ENCODE measurements around the gene PPFIA3.

PPFIA3 gene

DNA sequence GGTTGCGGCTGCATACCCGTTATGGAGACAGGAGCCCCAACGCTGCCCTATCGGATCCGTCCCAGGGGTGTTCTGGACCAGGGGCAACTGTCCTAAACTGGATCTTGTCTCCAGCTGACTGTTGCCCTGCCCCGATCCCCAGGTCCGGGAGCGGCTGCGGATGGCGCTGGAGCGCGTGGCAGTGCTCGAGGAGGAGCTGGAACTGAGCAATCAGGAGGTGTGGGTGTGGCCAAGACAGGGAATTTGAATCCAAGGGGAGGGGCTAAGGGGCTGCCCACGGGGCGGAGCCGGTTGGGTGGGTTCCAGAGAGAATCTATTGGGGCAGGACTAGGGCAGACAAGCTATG, 9.9 kb downstream of the PPFIA3 start:
- Histone ChIP-seq H3K27me3 (ENCODE audit: low read length) (no peaks in the 10 kb centered on the region), H3K27ac (ENCODE audit: low read depth, low read length) (no peak overlapping the region), H3K9me3 (ENCODE audit: insufficient read depth, low read length) (no peaks in the 10 kb centered on the region), H3K9ac (ENCODE audit: low read length) (no peak overlapping the region), H3K9me2 (replicated peaks; ENCODE audit: insufficient read depth, low read length) (no peaks in the 10 kb centered on the region), H3F3A (ENCODE audit: insufficient read depth) (no peaks in the 10 kb centered on the region), H3K4me3 (ENCODE audit: insufficient read depth, low read length, poor library complexity, severe bottlenecking) (no peak overlapping the region), H2AFZ (ENCODE audit: low read depth, low read length, severe bottlenecking) (no peak overlapping the region), H3K36me3 (ENCODE audit: low read length) (no peaks in the 10 kb centered on the region), H3K79me2 (ENCODE audit: insufficient read depth, low read length) (no peaks in the 10 kb centered on the region), H3K4me2 (ENCODE audit: low read depth, low read length, poor library complexity, severe bottlenecking) (no peak overlapping the region), H4K20me1 (ENCODE audit: low read depth, low read length) (no peaks in the 10 kb centered on the region)
- TF ChIP-seq EZH2phosphoT487 (conservative IDR thresholded peaks at IDR 0.05; ENCODE audit: low read length), result no peak
- no peak for TF ChIP-seq CTCF (IDR thresholded peaks at IDR 0.05; ENCODE audit: insufficient read depth, low read length, poor library complexity, severe bottlenecking)

GRCh38 chr19:49130325-49130724, 11.0 kb downstream of the PPFIA3 start:
- Histone ChIP-seq H3K27me3 (ENCODE audit: low read length) (no peaks in the 10 kb centered on the region), H3K9me3 (ENCODE audit: insufficient read depth, low read length) (no peaks in the 10 kb centered on the region), H3K4me3 (ENCODE audit: insufficient read depth, low read length, poor library complexity, severe bottlenecking) (no peak overlapping the region), H3K79me2 (ENCODE audit: insufficient read depth, low read length) (no peaks in the 10 kb centered on the region), H3K27ac (ENCODE audit: low read depth, low read length) (no peak overlapping the region), H3K9me2 (replicated peaks; ENCODE audit: insufficient read depth, low read length) (no peaks in the 10 kb centered on the region), H2AFZ (ENCODE audit: low read depth, low read length, severe bottlenecking) (no peak overlapping the region), H3K4me2 (ENCODE audit: low read depth, low read length, poor library complexity, severe bottlenecking) (no peak overlapping the region), H3K36me3 (ENCODE audit: low read length) (no peaks in the 10 kb centered on the region), H3K9ac (ENCODE audit: low read length) (no peak overlapping the region), H3F3A (ENCODE audit: insufficient read depth) (no peaks in the 10 kb centered on the region), H4K20me1 (ENCODE audit: low read depth, low read length) (no peaks in the 10 kb centered on the region)
- TF ChIP-seq EZH2phosphoT487 (conservative IDR thresholded peaks at IDR 0.05; ENCODE audit: low read length) (no peak), CTCF (IDR thresholded peaks at IDR 0.05; ENCODE audit: insufficient read depth, low read length, poor library complexity, severe bottlenecking) (no peak)

GRCh38 chr19:49132974-49133609, 13.7 kb downstream of the PPFIA3 start:
- no peaks in the 10 kb centered on the region for H3K27me3 ChIP-seq (ENCODE audit: low read length)
- H3K4me3 ChIP-seq (ENCODE audit: insufficient read depth, low read length, poor library complexity, severe bottlenecking), result no peak overlapping the region
- H3K9me2 ChIP-seq (replicated peaks; ENCODE audit: insufficient read depth, low read length), result no peaks in the 10 kb centered on the region
- H4K20me1 ChIP-seq (ENCODE audit: low read depth, low read length), result no peaks in the 10 kb centered on the region
- TF ChIP-seq CTCF (IDR thresholded peaks at IDR 0.05; ENCODE audit: insufficient read depth, low read length, poor library complexity, severe bottlenecking) (no peak), EZH2phosphoT487 (conservative IDR thresholded peaks at IDR 0.05; ENCODE audit: low read length) (no peak)
- no peak overlapping the region for H3K9ac ChIP-seq (ENCODE audit: low read length)
- H2AFZ ChIP-seq (ENCODE audit: low read depth, low read length, severe bottlenecking), result no peak overlapping the region
- H3F3A ChIP-seq (ENCODE audit: insufficient read depth), result no peaks in the 10 kb centered on the region
- no peaks in the 10 kb centered on the region for H3K36me3 ChIP-seq (ENCODE audit: low read length)
- H3K79me2 ChIP-seq (ENCODE audit: insufficient read depth, low read length), result no peaks in the 10 kb centered on the region
- H3K9me3 ChIP-seq (ENCODE audit: insufficient read depth, low read length), result no peaks in the 10 kb centered on the region
- no peak overlapping the region for H3K4me2 ChIP-seq (ENCODE audit: low read depth, low read length, poor library complexity, severe bottlenecking)
- no peak overlapping the region for H3K27ac ChIP-seq (ENCODE audit: low read depth, low read length)

Data from SU-DHL-6 (cell line).